ENCODE measurements around the gene CLUH.

DNA sequence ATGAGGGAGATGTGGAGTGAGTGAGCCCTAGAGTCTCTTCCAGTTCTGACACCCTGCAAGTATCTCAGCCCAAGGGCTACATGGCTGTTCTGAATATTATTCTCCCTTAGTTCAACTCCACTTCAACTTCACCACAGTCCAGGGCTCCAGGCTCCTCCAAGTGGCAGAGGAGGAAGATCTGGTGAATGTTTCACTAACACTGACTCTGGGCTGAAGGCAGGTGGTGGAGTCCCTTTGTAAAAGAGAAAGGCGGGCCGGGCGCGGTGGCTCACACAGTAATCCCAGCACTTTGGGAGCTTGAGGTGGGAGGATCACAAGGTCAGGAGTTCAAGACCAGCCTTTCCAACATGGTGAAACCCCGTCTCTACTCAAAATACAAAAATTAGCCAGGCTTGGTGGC lies 24.3 kb upstream of the CLUH start:
- TF ChIP-seq POLR2AphosphoS5 (IDR thresholded peaks at IDR 0.05) = no peak
- TF ChIP-seq, protein P1, sequence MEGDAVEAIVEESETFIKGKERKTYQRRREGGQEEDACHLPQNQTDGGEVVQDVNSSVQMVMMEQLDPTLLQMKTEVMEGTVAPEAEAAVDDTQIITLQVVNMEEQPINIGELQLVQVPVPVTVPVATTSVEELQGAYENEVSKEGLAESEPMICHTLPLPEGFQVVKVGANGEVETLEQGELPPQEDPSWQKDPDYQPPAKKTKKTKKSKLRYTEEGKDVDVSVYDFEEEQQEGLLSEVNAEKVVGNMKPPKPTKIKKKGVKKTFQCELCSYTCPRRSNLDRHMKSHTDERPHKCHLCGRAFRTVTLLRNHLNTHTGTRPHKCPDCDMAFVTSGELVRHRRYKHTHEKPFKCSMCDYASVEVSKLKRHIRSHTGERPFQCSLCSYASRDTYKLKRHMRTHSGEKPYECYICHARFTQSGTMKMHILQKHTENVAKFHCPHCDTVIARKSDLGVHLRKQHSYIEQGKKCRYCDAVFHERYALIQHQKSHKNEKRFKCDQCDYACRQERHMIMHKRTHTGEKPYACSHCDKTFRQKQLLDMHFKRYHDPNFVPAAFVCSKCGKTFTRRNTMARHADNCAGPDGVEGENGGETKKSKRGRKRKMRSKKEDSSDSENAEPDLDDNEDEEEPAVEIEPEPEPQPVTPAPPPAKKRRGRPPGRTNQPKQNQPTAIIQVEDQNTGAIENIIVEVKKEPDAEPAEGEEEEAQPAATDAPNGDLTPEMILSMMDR (IDR thresholded peaks at IDR 0.05 in 8 of 11, conservative IDR thresholded peaks at IDR 0.05 in 3 of 11) = no peak
- no peak for TF ChIP-seq POLR2A (IDR thresholded peaks at IDR 0.05)
